GM18861 (cell line): ENCODE measurements around the gene ATP6V0B.

ENCODE experiments used
- ATAC-seq: cut with Tn5 transposase; IDR thresholded peaks from one replicate; pipeline ENCODE4 v1.9.1; 2021; ENCODE audit not compliant: unreplicated experiment

The ATP6V0B gene

GRCh38 chr1:43982808-43983207, 8.0 kb downstream of the ATP6V0B start:
- no peak for ATAC-seq

- no peak for ATAC-seq
These were observed 8.6 kb downstream of the ATP6V0B start for GRCh38 chr1:43983253-43983899.

- ATAC-seq: no peak
These were observed 10.1 kb downstream of the ATP6V0B start for GRCh38 chr1:43984855-43985254.

GRCh38 chr1:43985984-43986595, 11.3 kb downstream of the ATP6V0B start:
- no peak for ATAC-seq

GRCh38 chr1:43986712-43987111, 12.0 kb downstream of the ATP6V0B start:
- ATAC-seq: no peak

- no peak for ATAC-seq
These were observed 12.6 kb downstream of the ATP6V0B start for GRCh38 chr1:43987159-43987902.

GRCh38 chr1:43990271-43991199, 15.8 kb downstream of the ATP6V0B start:
- no peak for ATAC-seq

GRCh38 chr1:43991200-43991475, 16.4 kb downstream of the ATP6V0B start:
- ATAC-seq: no peak

- no peak for ATAC-seq
These were observed 16.9 kb downstream of the ATP6V0B start, which contains the start of gene CCDC24 for GRCh38 chr1:43991476-43992231. TSS of gene CCDC24 (plus strand) at chr1:43991599. CDS start at chr1:43991879, 280 bp downstream.

GRCh38 chr1:43992232-43992995, 17.7 kb downstream of the ATP6V0B start:
- ATAC-seq: no peak

- ATAC-seq: no peak
These were observed 18.6 kb downstream of the ATP6V0B start for GRCh38 chr1:43993206-43993914.

- ATAC-seq: no peak
These were observed 19.3 kb downstream of the ATP6V0B start for GRCh38 chr1:43994071-43994470.

- no peak for ATAC-seq
These were observed 20.3 kb downstream of the ATP6V0B start for GRCh38 chr1:43994794-43995790.

GRCh38 chr1:43995984-43996732, 21.4 kb downstream of the ATP6V0B start:
- ATAC-seq: no peak

- ATAC-seq: no peak
These were observed 22.0 kb downstream of the ATP6V0B start for GRCh38 chr1:43996733-43997115.

GRCh38 chr1:43997295-43997999, 22.7 kb downstream of the ATP6V0B start:
- ATAC-seq: no peak

GRCh38 chr1:43998000-43998378, 23.2 kb downstream of the ATP6V0B start:
- ATAC-seq: no peak
